NCI-H82 treated with DMSO at 0.1 percent for 48 hours (cell line): ENCODE data around the gene VPS45.
A peak's percentile ranks its signal among the peaks of the same experiment; 100 is the strongest.
"Not testable (repeated sequence)": the region's sequence is repeated elsewhere in the genome, so short reads cannot be mapped to it uniquely, and the experiment has no call there.

Experiments used
- DNase-seq: peaks from one replicate; lab custom pipeline; 2025; ENCODE audit not compliant: unreplicated experiment; lab: John Stamatoyannopoulos, UW

VPS45 gene

GRCh38 chr1:150126811-150127210 lies 59.2 kb downstream of the VPS45 start:
- DNase-seq = no peak

DNA sequence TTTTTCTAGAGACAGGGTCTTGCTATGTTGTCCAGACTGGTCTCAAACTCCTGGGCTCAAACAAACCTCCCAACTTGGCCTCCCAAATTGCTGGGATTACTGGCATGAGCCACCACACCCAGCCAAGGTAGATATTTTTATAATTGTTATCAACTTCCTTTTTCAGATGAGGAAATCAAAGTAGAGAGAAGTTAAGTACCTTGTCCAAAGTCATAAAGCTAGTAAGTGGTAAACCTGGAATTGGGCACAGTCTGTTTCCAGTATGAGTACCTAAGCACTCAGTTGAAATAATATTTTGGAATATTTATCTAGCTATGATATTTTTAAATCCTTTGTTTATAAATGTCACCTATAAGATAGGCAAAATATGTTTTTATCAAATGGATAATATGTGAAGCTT lies 59.9 kb downstream of the VPS45 start:
- no peak for DNase-seq

DNA sequence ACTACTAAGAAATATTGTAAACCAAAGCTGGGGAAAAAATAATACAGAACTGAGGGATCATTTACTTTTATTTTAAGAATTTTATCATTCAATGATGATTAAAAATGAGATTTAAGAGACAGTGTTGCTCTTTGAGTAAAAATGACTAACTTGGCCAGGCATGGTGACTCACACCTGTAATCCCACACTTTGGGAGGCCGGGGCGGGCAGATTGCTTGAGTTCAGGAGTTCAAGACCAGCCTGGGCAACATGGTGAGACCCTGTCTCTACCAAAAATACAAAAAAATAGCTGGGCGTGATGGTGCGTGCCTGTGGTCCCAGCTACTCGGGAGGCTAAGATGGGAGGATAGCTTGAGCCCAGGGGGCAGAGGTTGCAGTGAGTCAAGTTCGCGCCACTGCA lies 60.3 kb downstream of the VPS45 start:
- DNase-seq = no peak

DNA sequence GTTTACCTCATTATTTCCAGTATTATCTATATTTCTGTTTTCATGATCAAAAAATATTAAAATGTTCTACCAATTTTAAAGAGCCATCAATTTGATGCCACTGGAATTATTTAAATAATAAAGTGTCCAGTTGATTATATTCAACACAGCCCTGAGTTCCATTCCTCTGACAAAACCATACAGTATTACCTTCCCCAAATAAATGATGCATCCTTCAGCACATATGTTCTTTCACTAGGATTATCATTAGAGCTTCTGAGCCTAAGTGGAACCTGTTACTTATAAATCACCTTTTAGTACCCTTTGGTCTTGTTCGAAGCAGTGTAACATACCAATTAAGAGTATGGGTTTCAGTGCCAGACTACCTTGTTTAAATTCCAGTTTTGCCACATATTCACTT lies 64.8 kb downstream of the VPS45 start:
- no peak for DNase-seq

DNA sequence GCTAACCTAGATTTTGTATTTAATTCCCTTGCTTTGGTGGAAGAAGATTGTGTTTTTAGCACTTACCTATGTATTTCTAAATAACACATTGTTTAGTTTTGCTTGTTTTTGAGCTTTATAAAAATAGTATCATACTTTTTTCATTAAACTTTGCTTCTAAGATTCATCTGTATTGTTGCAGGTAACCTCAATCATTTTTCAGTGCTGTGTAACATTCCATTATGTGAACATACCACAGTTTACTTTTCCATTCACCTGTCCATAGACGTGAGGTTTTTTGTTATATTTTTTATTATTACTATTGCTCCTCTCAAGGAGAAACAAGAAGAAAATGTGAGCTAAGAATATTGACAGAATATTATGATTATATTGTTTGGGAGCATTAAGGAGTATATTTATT lies 67.0 kb downstream of the VPS45 start:
- no peak for DNase-seq

DNA sequence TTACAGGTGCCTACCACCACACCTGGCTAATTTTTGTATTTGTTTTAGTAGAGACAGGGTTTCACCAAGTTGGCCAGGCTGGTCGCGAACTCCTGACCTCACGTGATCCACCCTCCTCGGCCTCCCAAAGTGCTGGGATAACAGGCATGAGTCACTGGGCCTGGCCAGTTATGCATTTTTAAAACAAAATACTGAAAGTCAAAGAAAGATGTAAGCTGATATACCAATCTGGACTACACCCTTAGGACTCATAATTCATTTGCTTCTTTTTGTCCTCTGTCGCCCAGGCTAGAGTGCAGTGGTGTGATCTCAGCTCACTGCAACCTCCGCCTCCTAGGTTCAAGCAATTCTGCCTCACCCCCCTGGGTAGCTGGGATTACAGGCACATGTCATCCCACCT lies 67.8 kb downstream of the VPS45 start:
- not testable (repeated sequence) for DNase-seq

DNA sequence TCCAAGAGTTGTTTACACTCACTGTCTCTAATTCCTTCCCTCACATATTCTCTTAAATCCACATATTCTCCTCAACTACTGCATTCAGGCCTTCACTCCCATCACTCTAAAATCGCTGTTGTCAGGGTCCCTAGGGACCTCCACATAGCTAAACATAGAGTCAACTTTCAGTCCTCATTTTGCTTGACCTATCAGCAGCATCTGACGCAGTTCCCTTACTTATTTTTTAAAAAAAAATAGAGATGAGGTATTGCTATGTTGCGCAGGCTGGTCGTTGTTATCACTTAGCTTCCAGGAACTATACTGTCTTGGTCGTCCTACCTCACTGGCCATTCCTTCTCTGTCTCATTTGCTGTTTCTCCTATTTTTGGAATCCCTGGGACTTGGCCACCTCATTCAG lies 70.5 kb downstream of the VPS45 start:
- DNase-seq = no peak

DNA sequence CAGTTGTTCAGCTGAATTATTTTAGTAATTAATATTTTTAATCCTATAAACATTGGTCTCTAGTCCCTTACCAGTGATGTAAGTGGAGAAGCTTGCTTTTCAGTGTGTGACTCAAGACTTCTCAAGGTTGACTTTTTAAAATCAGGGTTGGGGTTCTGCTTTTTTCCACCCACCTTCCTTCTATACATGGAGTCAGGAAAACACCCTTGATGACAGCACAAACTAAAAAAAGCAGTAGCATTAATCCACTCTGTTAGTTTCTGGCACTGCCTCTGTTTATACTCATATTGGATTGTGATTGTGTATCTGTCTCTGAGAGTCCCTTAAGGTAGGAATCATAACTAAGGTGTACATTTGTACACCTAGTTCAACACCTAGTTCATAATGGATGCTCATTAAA lies 73.9 kb downstream of the VPS45 start:
- no peak for DNase-seq

GRCh38 chr1:150142083-150142482 lies 74.5 kb downstream of the VPS45 start:
- DNase-seq = no peak

GRCh38 chr1:150144606-150145005 lies 77.0 kb downstream of the VPS45 start:
- no peak for DNase-seq

- not testable (repeated sequence) for DNase-seq
These were observed 78.4 kb downstream of the VPS45 start for GRCh38 chr1:150146016-150146415.

DNA sequence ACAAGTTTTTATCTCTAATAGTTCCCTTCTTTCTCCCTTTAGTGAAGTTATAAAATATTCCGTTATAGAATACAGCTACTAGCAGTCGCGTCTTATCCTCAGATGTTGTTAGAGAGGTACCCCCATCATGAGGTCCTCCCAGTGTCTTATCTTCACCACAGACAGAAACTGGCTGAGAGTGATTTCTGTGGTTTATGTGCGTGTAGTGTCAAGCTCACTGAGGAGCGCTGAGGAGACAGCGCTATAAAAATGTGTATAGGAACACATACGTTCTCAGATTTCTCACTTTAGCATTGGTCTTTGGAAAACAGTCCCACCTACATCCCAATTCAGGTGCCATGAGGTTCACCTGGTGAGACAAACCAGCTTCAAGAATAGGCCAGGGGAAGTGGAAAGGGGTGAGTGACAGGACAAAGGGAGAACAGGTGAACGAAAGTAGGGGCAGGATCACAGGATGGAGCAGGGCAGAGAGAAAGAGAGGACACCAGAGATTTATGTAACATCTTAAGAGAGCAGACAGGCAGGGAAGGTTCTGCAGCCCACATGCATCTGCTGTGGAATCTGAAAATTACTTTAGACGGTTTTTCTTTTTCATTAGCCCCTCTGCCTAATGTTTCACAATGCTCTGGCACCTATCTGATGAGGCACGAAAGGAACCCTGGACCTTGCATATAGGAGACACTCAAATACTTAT lies 79.4 kb downstream of the VPS45 start:
- DNase-seq = no peak

GRCh38 chr1:150148837-150149270 lies 81.3 kb downstream of the VPS45 start:
- DNase-seq = no peak

DNA sequence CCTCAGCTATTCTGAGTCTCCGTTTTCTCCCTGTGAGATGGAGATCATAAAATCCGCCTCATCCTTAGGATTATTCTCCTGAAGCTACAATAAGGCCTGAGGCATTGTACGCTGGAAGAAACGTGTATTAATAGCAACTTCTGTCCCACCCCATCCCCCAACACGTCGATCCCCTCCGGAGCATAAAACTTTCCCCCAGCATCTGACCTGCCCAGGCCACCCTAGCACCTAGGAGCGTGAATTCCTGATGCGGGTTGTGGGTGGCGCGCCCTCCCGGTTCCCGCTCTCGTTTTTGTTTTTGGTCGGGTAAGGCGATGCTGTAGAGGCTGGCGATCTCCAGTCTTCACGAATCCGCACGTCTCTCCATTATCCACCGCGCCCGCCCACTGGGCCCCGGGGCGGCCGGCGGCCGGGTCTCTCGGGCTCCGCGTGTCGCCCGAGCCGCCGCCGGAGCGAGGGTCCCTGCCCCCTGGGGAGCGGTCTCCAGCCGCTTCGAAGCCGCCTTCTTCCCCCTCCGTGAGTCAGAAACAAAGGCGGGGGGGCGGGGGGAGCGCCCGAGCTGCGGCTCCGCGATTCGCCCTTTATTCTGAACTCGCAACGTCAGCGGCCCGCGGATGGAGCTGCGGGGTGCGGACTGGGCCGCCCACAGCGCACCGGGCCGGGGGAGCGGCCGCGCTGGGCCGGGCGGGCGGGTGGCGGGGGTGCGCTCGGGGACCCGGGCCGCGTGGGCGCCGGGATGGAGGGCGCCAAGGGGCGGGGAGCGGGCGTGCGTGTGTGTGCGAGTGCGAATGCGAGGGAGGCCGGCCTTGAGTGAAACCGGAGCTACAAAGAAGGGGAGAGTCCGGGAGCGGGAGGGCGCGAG lies 81.9 kb downstream of the VPS45 start, which contains the start of gene PLEKHO1:
Gene PLEKHO1, plus strand, starts transcription at position 646 of the 862 bp plus-strand sequence. CDS start 342 bp downstream, outside the sequence.
- peak; percentile 47 for DNase-seq

GRCh38 chr1:150150133-150151021 lies 82.8 kb downstream of the VPS45 start:
- DNase-seq = no peak

- no peak for DNase-seq
These were observed 84.0 kb downstream of the VPS45 start for GRCh38 chr1:150151291-150152181.

DNA sequence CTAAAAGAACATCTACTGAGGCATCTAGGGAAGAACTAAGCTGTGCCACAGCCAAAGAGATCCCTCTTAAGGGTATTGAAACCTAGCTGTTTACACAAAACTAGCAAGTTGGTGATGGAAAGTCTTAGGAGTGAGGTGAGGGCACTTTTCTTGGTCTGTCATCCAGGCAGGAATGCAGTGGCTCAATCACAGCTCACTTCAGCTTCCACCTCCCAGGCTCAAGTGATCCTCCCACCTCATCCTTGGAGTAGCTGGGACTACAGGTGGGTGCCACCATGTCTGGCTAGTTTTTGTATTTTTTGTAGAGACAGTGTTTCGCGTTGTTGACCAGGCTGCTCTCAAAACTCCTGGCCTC lies 84.6 kb downstream of the VPS45 start:
- DNase-seq = no peak

DNA sequence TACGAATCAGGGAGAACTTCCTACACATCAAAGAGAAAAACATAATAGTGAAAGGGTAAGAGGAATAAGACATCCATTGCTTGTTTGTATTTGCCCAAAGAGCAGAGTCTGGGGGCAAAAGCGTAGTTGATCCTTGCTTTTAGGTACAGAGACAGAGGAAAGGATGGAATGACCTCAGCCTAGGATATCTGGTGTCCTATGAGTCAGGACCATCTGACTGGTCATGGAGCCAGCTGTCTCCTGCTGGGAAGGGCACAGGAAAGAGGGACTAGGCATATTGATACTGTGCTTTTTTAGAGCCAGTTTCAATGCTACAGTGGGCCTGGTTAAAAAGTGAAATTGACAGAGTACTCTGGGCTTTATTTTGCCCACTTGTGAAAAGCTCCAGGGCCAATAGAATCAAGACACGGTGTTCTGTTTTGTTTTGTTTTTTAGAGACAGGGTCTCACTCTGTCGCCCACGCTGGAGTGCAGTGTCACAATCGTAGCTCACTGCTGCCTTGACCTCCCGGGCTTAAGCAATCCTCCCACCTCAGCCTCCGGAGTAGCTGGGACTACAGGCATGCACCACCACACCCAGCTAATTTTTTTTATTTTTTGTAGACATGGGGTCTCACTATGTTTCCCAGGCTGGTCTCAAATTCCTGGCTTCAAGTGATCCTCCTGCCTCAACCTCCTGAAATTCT lies 85.3 kb downstream of the VPS45 start:
- DNase-seq = no peak

GRCh38 chr1:150154143-150154542 lies 86.6 kb downstream of the VPS45 start:
- no peak for DNase-seq
